Small intestine (tissue), 7 donors: Measurements from ENCODE around the gene MSMO1. TPM values are rescaled to one million over a fixed set of nuclear protein-coding genes. Genes with fewer than 3 reads are reported as not detected.

ENCODE experiments used
- DNase-seq, 2 donors: peaks; one replicate each; pipeline versions ENCODE4 v3.0.0 to v3.0.0-alpha.2; 2013
- FAIRE-seq: peaks from 2 replicates; lab custom pipeline; 2012; peaks lifted over from hg19 to GRCh38; lab: Jason Lieb, UNC
- H3K27ac ChIP-seq, 3 donors: one replicate each; pipeline ENCODE4 v1.5.1; 2013; ENCODE audit warnings: low read length in 2 of 3, mild to moderate bottlenecking in 2 of 3, control low read depth in 1 of 3, inconsistent platforms in 1 of 3, low read depth in 1 of 3, moderate library complexity in 1 of 3
- H3K27me3 ChIP-seq, 3 donors: one replicate each; pipeline ENCODE4 v1.6.1; 2013; ENCODE audit warnings: low read length in 3 of 3, inconsistent platforms in 1 of 3; ENCODE audit not compliant: control insufficient read depth in 3 of 3, insufficient read depth in 3 of 3
- H3K36me3 ChIP-seq, 3 donors: one replicate each; pipeline ENCODE4 v1.6.1; 2013; ENCODE audit warnings: low read length in 3 of 3, inconsistent platforms in 1 of 3, low read depth in 1 of 3, mild to moderate bottlenecking in 1 of 3, moderate library complexity in 1 of 3; ENCODE audit not compliant: control insufficient read depth in 3 of 3, insufficient read depth in 2 of 3
- H3K4me1 ChIP-seq, 3 donors: one replicate each; pipeline ENCODE4 v1.6.1; 2013; ENCODE audit warnings: low read length in 2 of 3, inconsistent platforms in 1 of 3, low read depth in 1 of 3, mild to moderate bottlenecking in 1 of 3, moderate library complexity in 1 of 3; ENCODE audit not compliant: control insufficient read depth in 3 of 3, insufficient read depth in 2 of 3
- H3K4me3 ChIP-seq, 3 donors: one replicate each; pipeline ENCODE4 v1.5.1; 2013; ENCODE audit warnings: low read length in 3 of 3, control low read depth in 1 of 3, inconsistent platforms in 1 of 3, low read depth in 1 of 3, mild to moderate bottlenecking in 1 of 3, moderate library complexity in 1 of 3
- H3K9me3 ChIP-seq, 2 donors: one replicate each; pipeline ENCODE4 v1.6.1; 2013; ENCODE audit warnings: low read depth in 1 of 2, low read length in 1 of 2; ENCODE audit not compliant: control insufficient read depth in 2 of 2, insufficient read depth in 1 of 2
- WGBS, 3 donors: extraction: QIAGEN DNeasy Blood & Tissue Kit; methylation state at CpG; one replicate each; pipeline ENCODE4 v1.1.7; 2013; 5-methylcytosine and 5-hydroxymethylcytosine counted together
- polyA plus RNA-seq, 4 donors: library from polyadenylated mRNA; stranded (reverse) in 3 of 4; unstranded in 1 of 4; fragments of 200-250 nt in 3 of 4; fragments of 120-200 nt in 1 of 4; gene quantifications; one replicate each; pipeline versions ENCODE4 v1.2.1 to v1.2.3, GENCODE V29; 2013
- donor health status: healthy with polysubstance abuse.
- donor health status: control.
- donor health status: control.
- donor health status: Bipolar disorder and iron deficiency.
- donor health status: healthy.

Gene MSMO1
- polyA plus RNA-seq, 4 donors: 18.6 to 226 (median 51.0) TPM

DNA sequence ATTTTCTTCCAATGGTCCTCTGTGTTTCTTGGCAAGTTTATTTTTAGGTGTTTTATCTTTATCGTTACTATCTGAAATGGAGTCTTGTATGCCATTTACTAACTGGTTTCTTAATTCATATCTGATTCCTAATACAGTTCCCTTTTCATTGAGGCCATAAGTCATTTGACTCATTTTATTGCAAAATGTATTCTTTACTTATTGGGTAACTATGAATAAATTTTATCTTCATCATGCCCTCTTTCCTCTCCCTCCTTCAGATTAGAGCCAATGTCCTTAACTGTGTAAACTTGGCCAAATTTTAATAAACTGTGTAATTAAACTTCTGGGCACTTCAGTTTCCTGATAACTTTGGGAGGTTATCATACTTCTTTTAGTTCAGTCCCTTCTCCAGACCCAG is 19.3 kb upstream of the MSMO1 start:
- no peak overlapping the region for H3K27ac ChIP-seq

DNA sequence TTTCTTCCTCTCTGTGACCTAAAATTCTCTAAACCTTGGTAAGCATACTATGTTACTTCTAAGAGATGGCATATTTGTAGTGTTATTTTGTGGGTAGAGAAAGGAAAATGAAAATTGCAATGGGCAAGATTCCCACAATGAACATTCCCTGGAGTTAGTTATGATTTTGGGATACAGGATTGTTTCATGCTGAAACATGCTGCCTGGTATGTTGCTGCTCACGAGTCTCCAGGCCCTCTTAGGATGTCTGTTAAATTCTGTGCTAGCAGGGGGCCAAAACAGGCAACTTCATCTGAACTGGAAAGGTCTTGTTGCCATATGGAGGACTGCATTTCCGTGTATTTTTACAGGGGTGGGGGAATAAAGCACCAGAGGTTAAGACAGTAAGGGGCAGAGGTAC is 18.9 kb upstream of the MSMO1 start:
- H3K27me3 ChIP-seq: no peaks in the 10 kb centered on the region
- H3K27ac ChIP-seq: no peak overlapping the region
- no peaks in the 10 kb centered on the region for H3K9me3 ChIP-seq
- WGBS, 3 donors: 88 to 98% (median 90%) methylated on average over 2 of the region's 2 CpGs
- H3K4me1 ChIP-seq: no peaks in the 10 kb centered on the region
- DNase-seq (no peak), FAIRE-seq (no peak)
- H3K36me3 ChIP-seq: peaks cover 0 to 4% (median 3%) of the 10 kb centered on the region in 3 donors
- no peak overlapping the region for H3K4me3 ChIP-seq

More for the DNA sequence above, 19.3 kb upstream of the MSMO1 start:
- no peaks in the 10 kb centered on the region for H3K4me1 ChIP-seq
- no peaks in the 10 kb centered on the region for H3K9me3 ChIP-seq
- FAIRE-seq (no peak), DNase-seq (no peak)
- no peak overlapping the region for H3K4me3 ChIP-seq
- no peaks in the 10 kb centered on the region for H3K27me3 ChIP-seq
- H3K36me3 ChIP-seq: peaks cover 0 to 4% (median 3%) of the 10 kb centered on the region in 3 donors
- WGBS, 3 donors: 88 to 93% (median 89%) methylated on average over 1 of the region's 1 CpG

DNA sequence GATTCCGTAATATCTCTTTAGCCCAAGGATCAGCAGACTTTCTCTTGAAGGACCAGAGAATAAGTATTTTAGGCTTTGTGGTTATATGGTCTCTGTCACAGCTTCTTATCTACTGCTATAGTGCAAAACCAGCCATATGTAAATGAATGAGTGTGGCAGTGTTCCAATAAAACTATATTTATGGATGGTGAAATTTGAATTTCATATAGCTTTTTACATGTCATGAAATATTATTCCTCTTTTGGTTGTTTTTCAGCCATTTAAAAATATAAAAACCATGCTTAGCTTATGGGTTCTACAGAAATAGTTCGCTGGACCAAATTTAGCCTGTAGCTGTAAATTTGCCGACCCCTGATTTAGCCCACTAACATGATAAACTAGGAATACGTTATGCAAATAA is 18.0 kb upstream of the MSMO1 start:
- Histone ChIP-seq H3K4me3 (no peak overlapping the region), H3K4me1 (no peaks in the 10 kb centered on the region), H3K27me3 (no peaks in the 10 kb centered on the region), H3K27ac (no peak overlapping the region), H3K36me3 (peaks cover 0 to 4% (median 3%) of the 10 kb centered on the region in 3 donors), H3K9me3 (no peaks in the 10 kb centered on the region)
- 97 to 98% (median 97%) methylated on average over 4 of the region's 4 CpGs for WGBS, 3 donors
- DNase-seq: no peak
- FAIRE-seq: no peak

DNA sequence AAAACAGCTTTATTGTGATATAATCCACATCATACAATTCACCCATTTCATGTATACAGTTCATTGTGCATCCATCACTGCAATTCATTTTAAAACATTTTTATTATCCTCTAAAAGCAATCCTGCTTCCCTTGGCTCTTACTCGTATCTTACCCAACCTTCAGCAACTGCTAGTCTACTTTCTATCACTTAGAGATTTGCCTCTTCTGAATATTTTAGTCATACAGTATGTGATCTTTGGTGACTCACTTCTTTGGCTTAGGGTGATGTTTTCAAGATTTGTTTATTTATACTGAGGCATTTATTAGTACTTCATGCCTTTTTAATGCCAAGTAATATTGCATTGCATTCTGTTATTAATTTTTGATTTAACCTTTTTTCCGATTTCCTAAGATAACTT is 15.0 kb upstream of the MSMO1 start:
- no peaks in the 10 kb centered on the region for H3K9me3 ChIP-seq
- no peaks in the 10 kb centered on the region for H3K4me1 ChIP-seq
- no peak overlapping the region for H3K4me3 ChIP-seq
- 83 to 94% (median 91%) methylated on average over 2 of the region's 2 CpGs for WGBS, 3 donors
- no peak for DNase-seq
- no peak overlapping the region for H3K27ac ChIP-seq
- H3K36me3 ChIP-seq: peaks cover 0 to 3% (median 0%) of the 10 kb centered on the region in 3 donors
- FAIRE-seq: no peak
- no peaks in the 10 kb centered on the region for H3K27me3 ChIP-seq

DNA sequence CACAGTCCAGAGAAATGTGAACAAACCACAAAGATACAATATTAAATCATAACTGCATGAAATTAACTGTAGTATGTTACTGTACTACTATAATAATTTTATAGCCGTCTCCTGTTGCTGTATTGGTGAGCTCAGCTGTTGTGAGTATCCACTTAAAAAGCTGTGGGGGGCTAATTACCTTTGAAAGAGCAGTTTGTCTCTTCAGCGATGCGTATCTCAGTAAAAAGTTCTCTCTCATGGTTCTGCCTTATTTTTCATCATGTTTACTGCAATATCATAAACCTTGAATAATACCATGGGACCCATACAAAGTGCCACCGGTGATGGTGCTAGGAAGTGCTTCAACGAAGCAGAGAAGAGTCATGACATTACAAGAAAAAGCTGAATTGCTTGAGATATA is 8.4 kb upstream of the MSMO1 start:
- no peak for FAIRE-seq

DNA sequence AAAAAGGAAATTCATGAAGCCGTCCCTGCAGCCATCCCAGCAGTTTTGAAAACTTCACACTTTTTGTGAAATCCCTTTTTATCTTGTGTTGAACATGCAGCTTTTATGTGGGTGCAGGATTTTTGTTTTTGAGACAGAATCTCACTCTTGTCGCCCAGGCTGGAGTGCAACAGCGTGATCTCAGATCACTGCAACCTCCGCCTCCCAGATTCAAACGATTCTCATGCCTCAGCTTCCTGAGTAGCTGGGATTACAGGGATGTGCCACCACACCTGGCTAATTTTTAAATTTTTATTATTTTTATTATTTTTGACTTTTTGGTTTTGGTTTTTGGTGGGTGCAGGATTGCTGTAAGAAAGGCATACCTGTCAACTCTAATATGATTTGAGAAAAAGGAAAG is 8.0 kb upstream of the MSMO1 start:
- Histone ChIP-seq H3K9me3 (no peaks in the 10 kb centered on the region), H3K27me3 (no peaks in the 10 kb centered on the region), H3K36me3 (no peaks in the 10 kb centered on the region), H3K4me3 (no peak overlapping the region), H3K27ac (no peak overlapping the region), H3K4me1 (no peaks in the 10 kb centered on the region)
- DNase-seq: no peak
- no peak for FAIRE-seq
- WGBS, 3 donors: 96 to 98% (median 97%) methylated on average over 5 of the region's 5 CpGs

More for the DNA sequence above, 8.4 kb upstream of the MSMO1 start:
- no peaks in the 10 kb centered on the region for H3K9me3 ChIP-seq
- H3K4me1 ChIP-seq: no peaks in the 10 kb centered on the region
- H3K27ac ChIP-seq: no peak overlapping the region
- H3K4me3 ChIP-seq: no peak overlapping the region
- DNase-seq: no peak
- 95 to 96% (median 95%) methylated on average over 5 of the region's 5 CpGs for WGBS, 3 donors
- no peaks in the 10 kb centered on the region for H3K36me3 ChIP-seq
- H3K27me3 ChIP-seq: no peaks in the 10 kb centered on the region

DNA sequence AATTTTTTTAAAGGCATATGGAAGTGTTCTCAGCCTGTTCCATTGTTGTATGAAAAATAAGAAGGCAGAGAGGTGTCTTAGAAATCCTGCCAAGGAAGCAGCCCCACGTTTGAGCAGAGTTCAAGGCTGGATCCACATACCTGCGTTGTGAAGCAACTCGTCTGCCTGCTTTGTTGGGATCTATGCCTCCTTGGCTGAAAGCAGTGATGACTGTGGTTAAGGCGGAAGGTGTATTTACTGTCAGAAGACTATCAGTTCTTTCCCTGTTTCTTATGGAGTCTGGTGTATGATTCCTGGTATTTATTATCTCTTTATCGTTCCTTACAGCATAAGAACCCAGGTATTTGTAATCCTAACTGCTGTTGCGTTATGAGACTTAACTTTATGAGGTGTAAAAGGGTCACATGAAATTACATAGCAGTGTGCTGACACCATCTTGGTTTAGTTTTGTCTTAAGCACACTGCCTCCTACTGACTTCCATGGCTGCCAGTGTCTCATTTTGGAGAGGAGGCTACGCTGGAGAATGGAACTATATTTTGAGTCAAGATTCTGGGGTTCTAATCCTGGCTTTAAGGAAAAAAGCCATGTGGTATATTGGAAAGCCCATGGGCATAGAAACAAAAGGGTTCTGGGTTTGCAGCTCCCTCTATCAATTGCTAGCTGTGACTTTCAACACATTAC is 3.1 kb upstream of the MSMO1 start:
- H3K36me3 ChIP-seq: no peaks in the 10 kb centered on the region
- H3K4me3 ChIP-seq: peak overlapping the region in 1 of 3 donors; percentile 22
- no peak for FAIRE-seq
- H3K9me3 ChIP-seq: peaks cover 0 to 6% of the 10 kb centered on the region in 2 donors
- DNase-seq: peak in 1 of 2 donors; percentile 83
- H3K4me1 ChIP-seq: peaks cover 0 to 11% (median 7%) of the 10 kb centered on the region in 3 donors
- H3K27me3 ChIP-seq: no peaks in the 10 kb centered on the region
- WGBS, 3 donors: 81 to 88% (median 83%) methylated on average over 7 of the region's 7 CpGs
- H3K27ac ChIP-seq: peak overlapping the region in 1 of 3 donors; percentile 93

DNA sequence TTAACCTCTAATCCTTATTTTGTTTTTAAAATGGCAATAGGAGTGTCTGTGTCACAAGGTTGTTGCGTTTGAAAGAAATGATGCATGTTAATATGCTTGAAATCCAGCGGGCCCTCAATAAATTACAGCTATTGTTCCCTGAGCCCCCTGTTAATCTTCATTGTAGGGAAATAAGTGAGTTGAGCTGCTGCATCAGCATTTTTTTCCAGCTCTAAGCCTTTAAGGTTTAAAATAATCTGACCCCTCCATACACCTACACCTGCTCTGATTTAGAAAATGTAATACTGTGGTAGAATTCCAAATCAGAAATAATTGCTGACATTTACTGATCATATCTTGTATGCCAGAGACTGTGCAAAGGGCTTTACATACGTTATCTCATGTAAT is 2.6 kb upstream of the MSMO1 start:
- Histone ChIP-seq H3K4me1 (peaks cover 0 to 11% (median 7%) of the 10 kb centered on the region in 3 donors), H3K27ac (peak overlapping the region in 1 of 3 donors; percentile 93), H3K27me3 (no peaks in the 10 kb centered on the region), H3K36me3 (no peaks in the 10 kb centered on the region), H3K9me3 (peaks cover 0 to 6% of the 10 kb centered on the region in 2 donors), H3K4me3 (no peak overlapping the region)
- no peak for DNase-seq
- 78 to 91% (median 91%) methylated on average over 3 of the region's 3 CpGs for WGBS, 3 donors
- no peak for FAIRE-seq
